ENCODE measurements around the gene NHERF2.

The NHERF2 gene

GRCh38 chr16:2026461-2027023 lies at the start of gene NHERF2:
Gene NHERF2, plus strand, starts transcription at chr16:2026902. Its CDS starts 104 bp downstream, at chr16:2027006.
- DNase-seq = peak; percentile 21

DNA sequence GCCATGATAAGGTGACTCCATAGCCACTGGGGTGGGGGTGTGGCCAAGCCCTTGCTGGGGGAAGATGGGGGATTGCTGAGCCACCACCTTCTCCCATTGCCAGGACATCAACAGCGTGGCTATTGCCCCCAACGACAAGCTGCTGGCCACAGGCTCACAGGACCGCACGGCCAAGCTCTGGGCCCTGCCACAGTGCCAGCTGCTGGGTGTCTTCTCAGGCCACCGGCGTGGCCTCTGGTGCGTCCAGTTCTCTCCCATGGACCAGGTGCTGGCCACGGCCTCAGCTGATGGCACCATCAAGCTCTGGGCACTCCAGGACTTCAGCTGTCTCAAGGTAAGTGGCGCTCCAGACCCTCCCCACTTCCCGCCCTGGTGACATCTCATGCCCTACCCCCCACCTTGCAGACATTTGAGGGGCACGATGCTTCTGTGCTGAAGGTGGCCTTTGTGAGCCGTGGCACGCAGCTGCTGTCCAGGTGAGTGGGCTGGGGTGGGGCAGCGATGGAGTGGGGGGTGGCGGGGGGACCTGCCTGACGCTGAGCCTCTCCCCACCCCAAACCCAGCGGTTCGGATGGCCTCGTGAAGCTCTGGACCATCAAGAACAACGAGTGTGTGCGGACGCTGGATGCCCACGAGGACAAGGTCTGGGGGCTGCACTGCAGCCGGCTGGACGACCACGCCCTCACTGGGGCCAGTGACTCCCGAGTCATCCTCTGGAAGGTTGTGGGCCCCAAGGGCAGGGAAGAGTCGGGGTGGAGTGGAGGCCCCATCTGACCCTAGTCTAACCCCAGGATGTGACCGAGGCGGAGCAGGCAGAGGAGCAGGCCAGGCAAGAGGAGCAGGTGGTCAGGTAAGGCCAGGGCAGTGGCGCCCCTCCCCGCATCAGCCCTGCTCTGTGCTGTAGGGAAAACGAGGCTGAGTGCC lies 49.5 kb upstream of the NHERF2 start:
- no peak for DNase-seq

DNA sequence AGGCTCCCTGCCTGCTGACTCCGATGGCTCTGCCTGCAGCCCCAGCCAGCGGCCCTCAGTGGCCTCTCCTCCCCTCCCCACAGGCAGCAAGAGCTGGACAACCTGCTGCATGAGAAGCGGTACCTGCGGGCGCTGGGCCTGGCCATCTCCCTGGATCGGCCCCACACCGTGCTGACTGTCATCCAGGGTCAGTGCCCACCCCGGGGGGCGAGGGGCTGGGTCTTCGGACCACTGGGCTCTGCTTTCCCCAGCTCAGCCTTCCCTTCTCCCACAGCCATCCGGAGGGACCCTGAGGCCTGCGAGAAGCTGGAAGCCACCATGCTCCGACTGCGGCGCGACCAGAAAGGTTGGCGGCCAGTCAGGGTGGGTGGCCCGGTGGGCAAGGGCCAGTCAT lies 48.8 kb upstream of the NHERF2 start:
- no peak for DNase-seq

GRCh38 chr16:1978476-1979120 lies 48.1 kb upstream of the NHERF2 start:
- DNase-seq = no peak

GRCh38 chr16:1979271-1980029 lies 47.3 kb upstream of the NHERF2 start:
- no peak for DNase-seq

DNA sequence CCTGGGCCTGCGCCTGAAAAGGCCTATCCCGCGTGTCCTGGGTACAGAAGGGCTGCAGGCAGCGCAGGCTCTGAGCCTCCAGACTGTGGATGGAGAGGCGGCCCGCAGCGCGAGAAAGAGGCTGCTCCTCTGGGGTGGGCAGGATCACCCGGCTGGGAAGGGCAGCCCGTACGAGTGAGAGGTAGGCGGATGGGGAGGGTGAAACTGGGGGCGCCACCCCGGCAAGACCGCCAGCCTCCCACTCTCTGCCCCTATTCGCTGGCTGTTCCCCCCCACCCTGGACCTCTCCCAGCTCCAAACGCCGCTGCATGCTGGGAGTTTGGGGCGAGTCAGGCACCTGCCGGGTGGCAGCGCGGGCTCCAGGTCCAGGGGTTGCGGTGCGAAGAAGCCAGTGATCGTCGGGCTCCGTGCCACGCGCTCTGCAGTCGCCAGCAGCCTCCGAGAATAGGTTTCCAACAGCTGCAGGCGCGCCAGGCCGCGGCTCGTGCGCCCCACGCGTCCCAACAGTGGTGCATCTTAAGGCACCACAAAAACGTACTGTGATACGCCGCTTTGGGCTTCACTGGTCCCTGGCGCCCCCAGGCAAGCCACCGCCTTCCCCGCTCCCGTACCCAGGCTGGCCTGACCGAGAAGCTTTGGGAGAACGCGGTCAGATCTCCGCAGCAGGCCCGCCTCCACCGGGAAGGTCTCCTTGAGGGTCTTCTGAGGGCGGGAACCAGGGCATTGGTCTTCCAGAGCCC lies 46.5 kb upstream of the NHERF2 start:
- DNase-seq = no peak

GRCh38 chr16:1980770-1981087 lies 46.0 kb upstream of the NHERF2 start:
- no peak for DNase-seq

GRCh38 chr16:1981398-1981836 lies 45.3 kb upstream of the NHERF2 start, which contains the start of gene NOXO1:
Gene NOXO1, minus strand, starts transcription at chr16:1981469. Its CDS starts 290 bp downstream, at chr16:1981179.
- no peak for DNase-seq

DNA sequence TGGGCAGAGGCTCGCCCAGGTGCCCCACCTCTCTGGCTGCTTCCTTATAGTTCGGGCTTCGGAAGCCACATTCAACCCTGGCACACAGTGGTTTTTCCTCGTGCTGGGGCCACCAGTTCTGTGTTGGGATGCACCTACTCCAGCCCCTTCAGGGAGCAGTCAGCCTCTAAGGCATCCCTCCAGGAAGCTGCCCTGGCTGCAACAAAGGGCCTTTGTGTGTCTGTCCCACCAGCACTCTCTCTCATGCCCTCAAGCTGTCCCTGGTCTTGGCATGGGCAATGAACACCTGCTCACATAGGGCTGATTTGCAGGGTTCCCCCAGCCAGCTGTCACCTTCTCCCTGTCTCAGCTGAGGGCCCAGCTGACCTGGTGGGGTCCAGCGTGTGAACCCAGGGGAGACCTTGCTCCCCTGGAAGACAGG lies 44.7 kb upstream of the NHERF2 start:
- peak; percentile 54 for DNase-seq

DNA sequence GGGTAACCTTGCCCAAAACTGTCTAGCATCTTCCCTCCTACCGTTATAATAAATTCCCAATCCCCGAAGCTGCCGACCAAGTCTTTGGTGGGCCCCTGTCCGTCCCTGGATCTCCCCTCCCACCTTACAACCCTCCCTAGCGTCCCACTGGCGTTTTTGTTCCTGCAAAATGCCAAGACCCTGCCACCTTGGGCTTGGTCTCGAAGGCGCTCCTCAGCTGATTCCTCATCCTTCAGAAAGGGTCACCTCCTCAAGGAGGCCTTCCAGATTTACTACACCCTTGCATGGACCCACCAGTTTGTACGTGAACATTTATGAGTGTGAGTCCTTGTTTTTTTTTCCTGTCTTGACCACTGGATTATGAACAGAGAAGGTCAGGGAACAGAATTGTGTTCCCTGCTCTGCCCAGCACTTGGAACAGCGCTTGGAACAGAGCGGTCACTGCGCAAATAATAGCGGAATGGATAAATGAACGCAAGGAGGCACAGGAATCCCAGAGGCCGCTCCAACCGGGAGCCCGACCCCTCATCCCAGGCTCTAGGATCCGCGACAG lies 43.6 kb upstream of the NHERF2 start:
- DNase-seq = no peak

GRCh38 chr16:1983544-1984346 lies 43.0 kb upstream of the NHERF2 start, which contains the start of gene GFER:
Gene GFER, plus strand, starts transcription at chr16:1984193. Its CDS starts 26 bp downstream, at chr16:1984219.
- peak; percentile 85 for DNase-seq

GRCh38 chr16:1984347-1985225 lies 42.1 kb upstream of the NHERF2 start:
- no peak for DNase-seq

DNA sequence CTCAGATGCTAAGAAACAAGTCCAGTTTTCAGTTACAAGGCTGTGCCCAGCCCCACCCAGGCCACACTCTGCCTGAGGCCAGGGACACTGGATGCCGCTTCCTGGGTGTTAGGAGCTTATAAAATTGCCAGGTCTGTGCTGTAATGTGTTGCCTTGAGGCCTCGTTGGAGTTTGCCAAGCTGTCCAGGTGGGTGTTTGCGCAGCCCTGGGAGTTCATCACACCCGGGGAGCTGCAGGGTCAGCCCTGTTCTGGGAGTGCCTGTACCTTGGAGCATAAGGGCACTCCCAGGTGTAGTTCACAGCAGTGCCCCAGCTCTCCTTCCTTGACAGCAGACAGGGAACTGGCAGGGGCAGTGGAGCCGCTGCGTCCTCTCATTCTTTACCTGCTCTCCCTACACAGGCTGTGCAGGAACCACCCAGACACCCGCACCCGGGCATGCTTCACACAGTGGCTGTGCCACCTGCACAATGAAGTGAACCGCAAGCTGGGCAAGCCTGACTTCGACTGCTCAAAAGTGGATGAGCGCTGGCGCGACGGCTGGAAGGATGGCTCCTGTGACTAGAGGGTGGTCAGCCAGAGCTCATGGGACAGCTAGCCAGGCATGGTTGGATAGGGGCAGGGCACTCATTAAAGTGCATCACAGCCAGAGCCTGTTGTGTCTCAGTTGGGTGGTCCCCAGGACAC lies 41.1 kb upstream of the NHERF2 start:
- DNase-seq = no peak

DNA sequence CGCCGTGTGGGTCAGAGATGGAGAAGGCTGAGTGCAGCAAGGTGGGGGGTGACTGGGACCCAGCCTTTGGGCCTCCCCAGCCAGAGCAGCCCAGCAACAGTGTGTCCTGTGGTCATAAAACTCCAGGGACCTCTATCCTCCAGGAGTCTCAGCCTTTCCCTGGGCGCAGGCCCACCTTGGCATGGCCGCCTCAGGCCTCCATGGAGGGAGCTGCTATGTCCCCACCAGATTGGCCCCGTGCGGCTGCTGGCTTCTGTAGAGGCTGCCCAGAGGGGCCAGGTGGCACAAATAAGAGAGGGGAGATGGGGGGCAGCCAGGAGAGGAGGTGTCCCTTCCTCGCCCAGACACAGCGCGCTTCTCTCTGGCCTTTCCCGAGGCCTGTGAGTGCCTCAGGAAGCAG lies 39.5 kb upstream of the NHERF2 start:
- DNase-seq = no peak

- DNase-seq = peak; percentile 19
Measured at GRCh38 chr16:1989209-1990100, 37.2 kb upstream of the NHERF2 start, which contains the start of gene SYNGR3. Gene SYNGR3, plus strand, starts transcription at chr16:1989970. Its CDS starts 133 bp downstream, at chr16:1990103.

DNA sequence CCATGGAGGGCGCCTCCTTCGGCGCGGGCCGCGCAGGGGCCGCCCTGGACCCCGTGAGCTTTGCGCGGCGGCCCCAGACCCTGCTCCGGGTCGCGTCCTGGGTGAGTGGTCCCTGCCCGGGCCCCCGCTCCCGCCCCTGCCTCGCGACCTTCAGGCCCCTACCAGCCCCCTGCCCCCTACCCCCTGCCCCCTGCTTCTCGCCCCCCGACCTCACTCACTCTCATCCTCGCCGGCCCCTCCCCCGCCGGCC lies 36.7 kb upstream of the NHERF2 start:
- no peak for DNase-seq

GRCh38 chr16:1990351-1991134 lies 36.2 kb upstream of the NHERF2 start:
- peak; percentile 4 for DNase-seq

DNA sequence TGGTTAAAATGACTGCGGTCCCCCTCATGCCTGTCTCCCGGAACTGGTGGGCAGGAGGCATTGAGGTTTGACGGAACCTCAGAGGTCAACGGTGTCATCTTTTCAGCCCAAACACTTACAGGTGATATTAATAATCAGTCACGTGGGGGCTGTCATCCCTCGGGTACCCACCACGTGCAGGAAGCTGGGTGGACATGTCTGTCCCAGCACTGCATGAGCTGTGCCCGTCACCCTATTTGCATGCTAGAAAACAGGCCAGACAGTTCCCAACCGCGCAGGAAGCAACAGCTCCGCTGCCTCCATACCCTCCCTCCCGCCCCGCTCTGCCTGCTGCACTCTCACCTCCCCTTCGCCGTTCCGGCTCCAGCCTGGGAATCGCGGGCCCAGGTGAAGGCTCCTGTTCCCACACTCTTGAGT lies 35.6 kb upstream of the NHERF2 start:
- no peak for DNase-seq
